CD4-positive, alpha-beta T cell (primary cell): ENCODE results near the gene TSPAN1. TPM values are rescaled to one million over a fixed set of nuclear protein-coding genes. Genes with fewer than 3 reads are reported as not detected.

Experiments used
- ATAC-seq: fragments of 200-7000 bp; cut with Tn5 transposase; one replicate; pipeline ENCODE4 v1.10.0; 2022; ENCODE audit warnings: mild to moderate bottlenecking; ENCODE audit not compliant: poor library complexity
- CTCF ChIA-PET: fragments of 350-600 bp; sonication (Branson Sonifier 250); formaldehyde crosslinking; loops from one replicate; lab custom pipeline; 2021; ENCODE audit warnings: antibody characterized with exemption, inconsistent platforms; lab: Charles Lee
- POLR2A ChIA-PET: fragments of 350-600 bp; sonication (Branson Sonifier 250); formaldehyde crosslinking; loops from one replicate; lab custom pipeline; 2021; ENCODE audit warnings: antibody characterized with exemption, inconsistent platforms; lab: Charles Lee
- DNase-seq, 14 experiments: peaks; one replicate each; pipeline ENCODE4 v3.0.0-alpha.2; 2013 to 2020; ENCODE audit warnings: mixed read lengths in 2 of 14
- H3K27ac ChIP-seq, 2 donors: one replicate each; pipeline versions ENCODE4 v1.5.1 to v1.7.0; 2013; ENCODE audit warnings: low read length in 2 of 2, low read depth in 1 of 2, mild to moderate bottlenecking in 1 of 2
- H3K27me3 ChIP-seq, 2 experiments: 1 replicate in 1 of 2; 2 replicates in 1 of 2; pipeline versions ENCODE4 v1.6.1 to v1.7.0; 2013; ENCODE audit warnings: low read length in 2 of 2, control low read depth in 1 of 2, mild to moderate bottlenecking in 1 of 2, moderate library complexity in 1 of 2; ENCODE audit not compliant: insufficient read depth in 2 of 2, control insufficient read depth in 1 of 2
- H3K36me3 ChIP-seq: one replicate; pipeline ENCODE4 v1.6.1; 2013; ENCODE audit warnings: low read length, control low read depth; ENCODE audit not compliant: insufficient read depth
- H3K4me1 ChIP-seq: one replicate; pipeline ENCODE4 v1.6.1; 2013; ENCODE audit warnings: low read length, control low read depth; ENCODE audit not compliant: insufficient read depth
- H3K4me3 ChIP-seq: one replicate; pipeline ENCODE4 v1.5.1; 2013; ENCODE audit warnings: mild to moderate bottlenecking, low read length, moderate library complexity
- H3K9me3 ChIP-seq, 2 experiments: 1 replicate in 1 of 2; 2 replicates in 1 of 2; pipeline versions ENCODE4 v1.6.1 to v1.7.0; 2013; ENCODE audit warnings: low read length in 2 of 2, mild to moderate bottlenecking in 2 of 2, control low read depth in 1 of 2, moderate library complexity in 1 of 2; ENCODE audit not compliant: control insufficient read depth in 1 of 2, insufficient read depth in 1 of 2
- H3K27ac Mint-ChIP-seq: one replicate; pipeline ENCODE4 v1.8.0; 2020; ENCODE audit warnings: mixed read lengths
- H3K27me3 Mint-ChIP-seq: one replicate; pipeline ENCODE4 v1.8.0; 2021; ENCODE audit warnings: mixed read lengths
- H3K36me3 Mint-ChIP-seq: one replicate; pipeline ENCODE4 v1.8.0; 2021; ENCODE audit warnings: low read depth, mixed read lengths
- H3K4me1 Mint-ChIP-seq: one replicate; pipeline ENCODE4 v1.8.0; 2021; ENCODE audit warnings: low read depth, mixed read lengths
- H3K4me3 Mint-ChIP-seq: one replicate; pipeline ENCODE4 v1.8.0; 2020; ENCODE audit warnings: mild to moderate bottlenecking, mixed read lengths
- H3K9me3 Mint-ChIP-seq: one replicate; pipeline ENCODE4 v1.8.0; 2020; ENCODE audit warnings: mixed read lengths
- CTCF ChIP-seq: fragments of 200-600 bp; IDR thresholded peaks from one replicate; pipeline ENCODE4 v1.8.0; 2022; ENCODE audit warnings: antibody characterized with exemption, mild to moderate bottlenecking
- intact Hi-C, 2 experiments: fragments of 100-400 bp; cut with DNase I in 1 of 2; cut with micrococcal nuclease in 1 of 2; formaldehyde crosslinking; loops; one replicate each; pipeline versions ENCODE4 v1.15.1 to v1.9.0; 2023 to 2025; cut with DNase I, micrococcal nuclease
- total RNA-seq, 174 experiments: library from RNA in 2 of 174; stranded (reverse) in 2 of 174; gene quantifications; one replicate each; pipeline ENCODE4 v1.2.3 and lab custom pipeline; 2021 to 2026

TSPAN1 gene
- total RNA-seq, 2 experiments from 2014 or later = not detected

GRCh38 chr1:46215504-46215903, 40.6 kb downstream of the TSPAN1 start:
- no peak for TF ChIP-seq CTCF
- POLR2A ChIA-PET = no interaction called here

GRCh38 chr1:46218443-46218842, 43.6 kb downstream of the TSPAN1 start:
- Histone ChIP-seq H3K9me3 (no peaks in the 10 kb centered on the region), H3K4me1 (no peaks in the 10 kb centered on the region), H3K4me3 (no peak overlapping the region), H3K36me3 (no peaks in the 10 kb centered on the region), H3K27ac (no peak overlapping the region), H3K27me3 (no peaks in the 10 kb centered on the region)
- Mint-ChIP-seq H3K27me3 (no peaks in the 10 kb centered on the region), H3K36me3 (no peaks in the 10 kb centered on the region), H3K9me3 (no peaks in the 10 kb centered on the region), H3K4me1 (no peaks in the 10 kb centered on the region), H3K4me3 (no peak overlapping the region), H3K27ac (no peak overlapping the region)
- ChIA-PET CTCF (no interaction called here), POLR2A (no interaction called here)
- TF ChIP-seq CTCF = no peak
- intact Hi-C loops = no loop called here
- ATAC-seq = no peak
- no peak for DNase-seq

More at GRCh38 chr1:46215504-46215903, 40.6 kb downstream of the TSPAN1 start:
- intact Hi-C loops = no loop called here
- Mint-ChIP-seq H3K27me3 (no peaks in the 10 kb centered on the region), H3K36me3 (no peaks in the 10 kb centered on the region), H3K9me3 (no peaks in the 10 kb centered on the region), H3K27ac (no peak overlapping the region), H3K4me1 (no peaks in the 10 kb centered on the region), H3K4me3 (no peak overlapping the region)
- no peaks in the 10 kb centered on the region for H3K36me3 ChIP-seq
- no peak overlapping the region for H3K27ac ChIP-seq
- no peaks in the 10 kb centered on the region for H3K4me1 ChIP-seq
- ATAC-seq = no peak
- H3K4me3 ChIP-seq = no peak overlapping the region
- H3K27me3 ChIP-seq = no peaks in the 10 kb centered on the region
- DNase-seq = no peak
- no peaks in the 10 kb centered on the region for H3K9me3 ChIP-seq
- CTCF ChIA-PET = no interaction called here

- no peaks in the 10 kb centered on the region for H3K27me3 ChIP-seq
- H3K27ac ChIP-seq = no peak overlapping the region
- Mint-ChIP-seq H3K4me1 (no peaks in the 10 kb centered on the region), H3K4me3 (no peak overlapping the region), H3K36me3 (no peaks in the 10 kb centered on the region), H3K9me3 (no peaks in the 10 kb centered on the region), H3K27me3 (no peaks in the 10 kb centered on the region), H3K27ac (no peak overlapping the region)
- ATAC-seq (no peak), DNase-seq (no peak)
- H3K36me3 ChIP-seq = no peaks in the 10 kb centered on the region
- POLR2A ChIA-PET = no interaction called here
- TF ChIP-seq CTCF = no peak
- CTCF ChIA-PET = no interaction called here
- H3K9me3 ChIP-seq = no peaks in the 10 kb centered on the region
- intact Hi-C loops = no loop called here
- no peak overlapping the region for H3K4me3 ChIP-seq
- peaks cover 4% of the 10 kb centered on the region for H3K4me1 ChIP-seq
Measured at GRCh38 chr1:46219551-46220520, 44.9 kb downstream of the TSPAN1 start.
